CD4-positive, alpha-beta memory T cell (primary cell): ENCODE measurements around the gene NUP42. TPM values are rescaled to one million over a fixed set of nuclear protein-coding genes. Genes with fewer than 3 reads are reported as not detected.

Source experiments
- CTCF ChIA-PET: fragments of 350-600 bp; sonication (Branson Sonifier 250); formaldehyde crosslinking; loops from one replicate; lab custom pipeline; 2021; ENCODE audit warnings: inconsistent platforms; ENCODE audit not compliant: partially characterized antibody; lab: Charles Lee
- POLR2A ChIA-PET: fragments of 350-600 bp; sonication (Branson Sonifier 250); formaldehyde crosslinking; loops from one replicate; lab custom pipeline; 2021; ENCODE audit not compliant: partially characterized antibody; lab: Charles Lee
- DNase-seq, 5 donors: peaks; one replicate each; pipeline versions ENCODE4 v3.0.0 to v3.0.0-alpha.2; 2020 to 2022; ENCODE audit warnings: mixed read lengths in 1 of 5
- H3K27ac ChIP-seq: one replicate; pipeline ENCODE4 v1.7.0; 2013; ENCODE audit warnings: low read depth, low read length
- H3K27me3 ChIP-seq: 2 replicates; pipeline ENCODE4 v1.7.0; 2013; ENCODE audit warnings: mild to moderate bottlenecking, low read length, moderate library complexity; ENCODE audit not compliant: insufficient read depth
- H3K36me3 ChIP-seq: 2 replicates; pipeline ENCODE4 v1.7.0; 2013; ENCODE audit warnings: mild to moderate bottlenecking, low read length, moderate library complexity; ENCODE audit not compliant: insufficient read depth
- H3K4me1 ChIP-seq: 2 replicates; pipeline ENCODE4 v1.7.0; 2013; ENCODE audit warnings: mild to moderate bottlenecking, low read length, moderate library complexity; ENCODE audit not compliant: insufficient read depth
- H3K4me3 ChIP-seq, 2 donors: one replicate each; pipeline ENCODE4 v1.7.0; 2013; ENCODE audit warnings: low read length in 2 of 2, mild to moderate bottlenecking in 1 of 2
- H3K9me3 ChIP-seq, 2 donors: one replicate each; pipeline ENCODE4 v1.7.0; 2013; ENCODE audit warnings: low read length in 2 of 2, control low read depth in 1 of 2; ENCODE audit not compliant: control insufficient read depth in 1 of 2
- H3K27ac Mint-ChIP-seq, 7 donors: one replicate each; pipeline ENCODE4 v1.8.0; 2020 to 2021; ENCODE audit warnings: mixed read lengths in 7 of 7, mild to moderate bottlenecking in 6 of 7, inconsistent platforms in 3 of 7, moderate library complexity in 3 of 7
- H3K27me3 Mint-ChIP-seq, 2 donors: one replicate each; pipeline ENCODE4 v1.8.0; 2020 to 2021; ENCODE audit warnings: mixed read lengths in 2 of 2
- H3K36me3 Mint-ChIP-seq, 2 donors: one replicate each; pipeline ENCODE4 v1.8.0; 2020 to 2021; ENCODE audit warnings: mixed read lengths in 2 of 2, inconsistent platforms in 1 of 2, mild to moderate bottlenecking in 1 of 2
- H3K4me1 Mint-ChIP-seq, 4 donors: one replicate each; pipeline ENCODE4 v1.8.0; 2020 to 2021; ENCODE audit warnings: mixed read lengths in 4 of 4, mild to moderate bottlenecking in 1 of 4
- H3K4me3 Mint-ChIP-seq, 8 donors: one replicate each; pipeline ENCODE4 v1.8.0; 2020 to 2021; ENCODE audit warnings: mixed read lengths in 8 of 8, mild to moderate bottlenecking in 7 of 8, moderate library complexity in 6 of 8, inconsistent platforms in 3 of 8
- H3K9me3 Mint-ChIP-seq, 8 donors: one replicate each; pipeline ENCODE4 v1.8.0; 2020 to 2021; ENCODE audit warnings: mixed read lengths in 8 of 8, mild to moderate bottlenecking in 5 of 8, inconsistent platforms in 3 of 8, moderate library complexity in 1 of 8
- intact Hi-C: fragments of 100-400 bp; cut with micrococcal nuclease; formaldehyde crosslinking; loops from one replicate; pipeline ENCODE4 v1.15.1; 2023
- polyA plus RNA-seq, 2 donors: library from polyadenylated mRNA; unstranded; fragments of 300-500 nt; fragmentation: Illumina TruSeq; gene quantifications; one replicate each; pipeline ENCODE4 v1.2.3, GENCODE V29; 2021
- total RNA-seq, 2 experiments: library from RNA; stranded (reverse); gene quantifications; one replicate each; pipeline ENCODE4 v1.2.3, GENCODE V29; 2021

Gene NUP42
- total and polyA plus RNA-seq, 4 experiments from 2014 or later = 33.3 to 40.8 (median 38.5) TPM

DNA sequence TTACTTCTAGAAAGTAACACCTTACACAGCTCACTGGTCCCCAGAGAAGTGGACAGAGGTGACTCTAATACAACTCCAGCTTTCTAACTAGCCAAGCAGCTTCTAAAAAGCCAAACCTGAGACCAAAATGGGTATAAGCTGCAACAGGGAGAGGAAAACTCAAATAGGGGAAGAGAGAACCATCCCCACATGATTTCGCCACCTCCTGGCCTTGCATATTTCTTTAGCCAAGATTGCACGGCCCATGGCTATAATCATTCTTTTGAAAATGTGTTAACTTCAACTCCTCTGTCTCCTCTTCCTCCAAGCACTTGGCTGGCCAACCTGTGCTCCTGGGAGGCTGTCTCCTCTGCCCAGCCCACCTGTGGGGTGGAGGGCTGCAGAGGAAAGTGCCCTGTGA, 28.7 kb downstream of the NUP42 start:
- DNase-seq = no peak
- ChIA-PET CTCF (no interaction called here), POLR2A (no interaction called here)
- Histone ChIP-seq H3K4me3 (no peak overlapping the region), H3K4me1 (no peaks in the 10 kb centered on the region), H3K27ac (no peak overlapping the region), H3K27me3 (peaks cover 3% of the 10 kb centered on the region), H3K36me3 (no peaks in the 10 kb centered on the region), H3K9me3 (no peaks in the 10 kb centered on the region)
- H3K36me3 Mint-ChIP-seq = peaks cover 0 to 4% of the 10 kb centered on the region in 2 donors
- H3K9me3 Mint-ChIP-seq = no peaks in the 10 kb centered on the region
- intact Hi-C loops = no loop called here
- peaks cover 9 to 20% of the 10 kb centered on the region in 2 donors for H3K27me3 Mint-ChIP-seq
- H3K27ac Mint-ChIP-seq = no peak overlapping the region
- H3K4me1 Mint-ChIP-seq = peaks cover 0 to 3% (median under 1%) of the 10 kb centered on the region in 4 donors
- H3K4me3 Mint-ChIP-seq = no peak overlapping the region

GRCh38 chr7:23211589-23211988, 29.7 kb downstream of the NUP42 start:
- Histone ChIP-seq H3K27ac (no peak overlapping the region), H3K9me3 (no peaks in the 10 kb centered on the region), H3K4me3 (no peak overlapping the region), H3K27me3 (peaks cover 3% of the 10 kb centered on the region), H3K36me3 (no peaks in the 10 kb centered on the region), H3K4me1 (no peaks in the 10 kb centered on the region)
- POLR2A ChIA-PET = no interaction called here
- Mint-ChIP-seq H3K27ac (no peak overlapping the region), H3K4me3 (no peak overlapping the region), H3K27me3 (peaks cover 8 to 19% of the 10 kb centered on the region in 2 donors), H3K36me3 (peaks cover 0 to 1% of the 10 kb centered on the region in 2 donors), H3K9me3 (no peaks in the 10 kb centered on the region), H3K4me1 (no peaks in the 10 kb centered on the region)
- intact Hi-C loops = no loop called here
- CTCF ChIA-PET = no interaction called here
- DNase-seq = no peak

GRCh38 chr7:23212395-23212794, 30.5 kb downstream of the NUP42 start:
- CTCF ChIA-PET = no interaction called here

DNA sequence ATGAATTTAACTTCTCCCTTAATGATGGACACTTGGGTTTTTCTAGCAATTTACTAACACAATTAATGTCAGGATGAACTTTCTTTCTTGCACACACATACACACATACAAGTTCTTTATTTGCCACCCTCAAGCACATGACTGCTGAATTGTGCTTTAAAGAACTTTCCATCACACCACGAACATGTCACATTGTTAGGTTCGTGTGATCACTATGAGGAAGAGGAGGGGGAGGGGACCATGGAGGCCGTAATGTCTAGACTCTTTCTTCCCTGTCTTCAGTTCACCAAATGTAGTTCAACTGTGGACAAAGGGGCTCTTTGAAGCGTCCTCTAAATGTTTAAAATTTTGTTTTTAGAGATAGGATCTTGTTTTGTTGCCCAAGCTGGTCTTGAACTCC, 31.0 kb downstream of the NUP42 start:
- intact Hi-C loops = no loop called here
- H3K4me3 Mint-ChIP-seq = no peak overlapping the region
- Histone ChIP-seq H3K27me3 (peaks cover 3% of the 10 kb centered on the region), H3K27ac (no peak overlapping the region), H3K4me1 (no peaks in the 10 kb centered on the region), H3K36me3 (no peaks in the 10 kb centered on the region), H3K9me3 (no peaks in the 10 kb centered on the region), H3K4me3 (no peak overlapping the region)
- peaks cover 7 to 14% of the 10 kb centered on the region in 2 donors for H3K27me3 Mint-ChIP-seq
- DNase-seq = no peak
- POLR2A ChIA-PET = no interaction called here
- CTCF ChIA-PET = no interaction called here
- no peaks in the 10 kb centered on the region for H3K4me1 Mint-ChIP-seq
- H3K27ac Mint-ChIP-seq = no peak overlapping the region
- H3K36me3 Mint-ChIP-seq = no peaks in the 10 kb centered on the region
- H3K9me3 Mint-ChIP-seq = no peaks in the 10 kb centered on the region

More at GRCh38 chr7:23212395-23212794, 30.5 kb downstream of the NUP42 start:
- H3K27me3 Mint-ChIP-seq = peaks cover 7 to 15% of the 10 kb centered on the region in 2 donors
- H3K27ac Mint-ChIP-seq = no peak overlapping the region
- Histone ChIP-seq H3K9me3 (no peaks in the 10 kb centered on the region), H3K4me1 (no peaks in the 10 kb centered on the region), H3K4me3 (no peak overlapping the region), H3K27me3 (peaks cover 3% of the 10 kb centered on the region), H3K27ac (no peak overlapping the region), H3K36me3 (no peaks in the 10 kb centered on the region)
- POLR2A ChIA-PET = no interaction called here
- DNase-seq = no peak
- intact Hi-C loops = no loop called here
- no peak overlapping the region for H3K4me3 Mint-ChIP-seq
- no peaks in the 10 kb centered on the region for H3K4me1 Mint-ChIP-seq
- no peaks in the 10 kb centered on the region for H3K9me3 Mint-ChIP-seq
- no peaks in the 10 kb centered on the region for H3K36me3 Mint-ChIP-seq

DNA sequence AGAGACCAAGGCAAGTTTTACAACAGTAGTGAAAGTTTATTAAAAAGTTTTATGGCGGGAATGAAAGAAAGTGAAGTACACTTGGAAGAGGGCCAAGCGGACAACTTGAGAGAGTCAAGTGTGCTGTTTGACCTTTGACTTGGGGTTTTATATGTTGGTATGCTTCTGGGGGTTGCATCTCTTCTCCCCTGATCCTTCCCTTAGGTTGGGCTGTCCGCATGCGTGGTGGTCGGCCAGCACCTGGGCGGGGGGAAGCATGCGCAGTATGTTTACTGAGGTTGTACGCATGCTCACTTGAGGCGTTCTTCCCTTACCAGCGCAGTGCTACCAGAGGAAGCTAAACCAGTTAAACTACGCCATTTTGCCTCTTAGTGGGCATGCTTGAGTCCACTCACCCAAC, 31.9 kb downstream of the NUP42 start:
- H3K27ac Mint-ChIP-seq = no peak overlapping the region
- Histone ChIP-seq H3K9me3 (no peaks in the 10 kb centered on the region), H3K4me3 (no peak overlapping the region), H3K4me1 (no peaks in the 10 kb centered on the region), H3K27me3 (no peaks in the 10 kb centered on the region), H3K36me3 (no peaks in the 10 kb centered on the region), H3K27ac (no peak overlapping the region)
- ChIA-PET CTCF (interaction anchor here (1.0 kb wide), 1 partner anchor 10 kb away, joined by 3 read pairs; no protein-coding TSS in a partner anchor), POLR2A (no interaction called here)
- no peaks in the 10 kb centered on the region for H3K36me3 Mint-ChIP-seq
- no peak for DNase-seq
- H3K4me1 Mint-ChIP-seq = no peaks in the 10 kb centered on the region
- peaks cover 4 to 10% of the 10 kb centered on the region in 2 donors for H3K27me3 Mint-ChIP-seq
- intact Hi-C loops = no loop called here
- H3K9me3 Mint-ChIP-seq = no peaks in the 10 kb centered on the region
- no peak overlapping the region for H3K4me3 Mint-ChIP-seq

DNA sequence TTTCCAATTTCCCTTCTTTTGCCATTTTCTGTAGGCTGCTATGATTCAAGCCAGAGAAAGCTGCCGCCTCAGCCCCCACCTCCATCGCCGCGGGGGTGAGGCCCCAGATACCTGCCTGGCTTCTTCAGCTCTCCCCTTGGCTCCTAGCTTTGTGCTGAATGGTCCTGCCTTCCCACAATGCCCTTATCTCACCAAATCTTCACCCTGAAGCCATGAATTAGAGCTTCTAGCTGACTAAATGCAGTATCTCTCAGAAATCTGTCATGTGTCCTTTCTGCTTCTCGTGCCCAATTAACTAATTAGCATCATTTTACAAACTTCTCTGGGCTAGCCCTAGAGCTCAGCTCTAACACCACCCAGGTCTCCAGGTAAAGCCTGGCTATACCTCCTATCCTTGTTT, 32.6 kb downstream of the NUP42 start:
- Histone ChIP-seq H3K4me3 (no peak overlapping the region), H3K27ac (no peak overlapping the region), H3K4me1 (no peaks in the 10 kb centered on the region), H3K36me3 (no peaks in the 10 kb centered on the region), H3K27me3 (no peaks in the 10 kb centered on the region), H3K9me3 (no peaks in the 10 kb centered on the region)
- Mint-ChIP-seq H3K4me1 (no peaks in the 10 kb centered on the region), H3K27ac (no peak overlapping the region), H3K4me3 (no peak overlapping the region), H3K27me3 (peaks cover 3 to 10% of the 10 kb centered on the region in 2 donors), H3K36me3 (no peaks in the 10 kb centered on the region), H3K9me3 (no peaks in the 10 kb centered on the region)
- DNase-seq = no peak
- ChIA-PET CTCF (interaction anchor here (1.0 kb wide), 1 partner anchor 11 kb away, joined by 3 read pairs; no protein-coding TSS in a partner anchor), POLR2A (no interaction called here)
- intact Hi-C loops = no loop called here

GRCh38 chr7:23214938-23215337, 33.1 kb downstream of the NUP42 start:
- Histone ChIP-seq H3K27ac (no peak overlapping the region), H3K36me3 (no peaks in the 10 kb centered on the region), H3K4me1 (no peaks in the 10 kb centered on the region), H3K4me3 (no peak overlapping the region), H3K9me3 (no peaks in the 10 kb centered on the region), H3K27me3 (no peaks in the 10 kb centered on the region)
- no peak for DNase-seq
- intact Hi-C loops = no loop called here
- H3K27me3 Mint-ChIP-seq = peaks cover 3 to 10% of the 10 kb centered on the region in 2 donors
- H3K27ac Mint-ChIP-seq = no peak overlapping the region
- H3K9me3 Mint-ChIP-seq = no peaks in the 10 kb centered on the region
- no peaks in the 10 kb centered on the region for H3K36me3 Mint-ChIP-seq
- ChIA-PET CTCF (interaction anchor here (1.0 kb wide), 1 partner anchor 12 kb away, joined by 3 read pairs; no protein-coding TSS in a partner anchor), POLR2A (no interaction called here)
- H3K4me1 Mint-ChIP-seq = no peaks in the 10 kb centered on the region
- no peak overlapping the region for H3K4me3 Mint-ChIP-seq
